Measurements from ENCODE around the gene SPATA9.
"Not testable (repeated sequence)": the region's sequence is repeated elsewhere in the genome, so short reads cannot be mapped to it uniquely, and the experiment has no call there.

Gene SPATA9

GRCh38 chr5:95641741-95642220 lies 41.0 kb downstream of the SPATA9 start:
- no peak for DNase-seq

- DNase-seq, result no peak
These were observed 44.2 kb downstream of the SPATA9 start for GRCh38 chr5:95638632-95639031.

- no peak for DNase-seq
These were observed 48.7 kb downstream of the SPATA9 start for GRCh38 chr5:95634081-95634480.

GRCh38 chr5:95633671-95634070 lies 49.1 kb downstream of the SPATA9 start:
- DNase-seq, result no peak

GRCh38 chr5:95632942-95633341 lies 49.8 kb downstream of the SPATA9 start:
- not testable (repeated sequence) for DNase-seq

- DNase-seq, result no peak
These were observed 50.7 kb downstream of the SPATA9 start for GRCh38 chr5:95631991-95632675.

- no peak for DNase-seq
These were observed 51.4 kb downstream of the SPATA9 start for GRCh38 chr5:95631255-95631958.

- no peak for DNase-seq
These were observed 52.3 kb downstream of the SPATA9 start for GRCh38 chr5:95630394-95630917.

GRCh38 chr5:95628933-95629332 lies 53.9 kb downstream of the SPATA9 start:
- no peak for DNase-seq

GRCh38 chr5:95627971-95628810 lies 54.6 kb downstream of the SPATA9 start:
- DNase-seq, result no peak

- DNase-seq, result no peak
These were observed 56.1 kb downstream of the SPATA9 start for GRCh38 chr5:95626701-95627100.

GRCh38 chr5:95624368-95624767 lies 58.4 kb downstream of the SPATA9 start:
- DNase-seq, result no peak

GRCh38 chr5:95623706-95624105 lies 59.1 kb downstream of the SPATA9 start:
- DNase-seq, result no peak

GRCh38 chr5:95621839-95622629 lies 60.8 kb downstream of the SPATA9 start:
- DNase-seq, result no peak

GRCh38 chr5:95620870-95621838 lies 61.6 kb downstream of the SPATA9 start:
- DNase-seq, result no peak

- no peak for DNase-seq
These were observed 62.5 kb downstream of the SPATA9 start, which contains the start of gene GPR150 for GRCh38 chr5:95620030-95620869. Gene GPR150 (plus strand): TSS chr5:95620087. CDS start chr5:95620276, 189 bp downstream.

- DNase-seq, result no peak
These were observed 63.2 kb downstream of the SPATA9 start for GRCh38 chr5:95619514-95620029.

- DNase-seq, result no peak
These were observed 63.7 kb downstream of the SPATA9 start for GRCh38 chr5:95619096-95619495.

- DNase-seq, result no peak
These were observed 65.7 kb downstream of the SPATA9 start for GRCh38 chr5:95617057-95617456.

- no peak for DNase-seq
These were observed 67.7 kb downstream of the SPATA9 start for GRCh38 chr5:95615164-95615467.
